HepG2 (cell line): ENCODE results near the gene ZFP14. TPM values are rescaled to one million over a fixed set of nuclear protein-coding genes. Genes with fewer than 3 reads are reported as not detected.

ENCODE experiments used
- ATRX ChIP-seq: sonication (generic); formaldehyde crosslinking; IDR thresholded peaks from 2 replicates; pipeline ENCODE4 v1.4.0; 2020; ENCODE audit warnings: missing genetic modification reagents, borderline replicate concordance
- ELF1 ChIP-seq: sonication (generic); formaldehyde crosslinking; IDR thresholded peaks from 2 replicates; pipeline ENCODE4 v1.4.0; 2020; ENCODE audit warnings: missing genetic modification reagents
- GTF2F1 ChIP-seq: fragments of 150-350 bp; IDR thresholded peaks from 2 replicates; pipeline ENCODE4 v1.6.1; 2014; ENCODE audit warnings: low read length
- ISL2 ChIP-seq: sonication (generic); formaldehyde crosslinking; IDR thresholded peaks from 2 replicates; pipeline ENCODE4 v1.5.0; 2020; ENCODE audit warnings: missing genetic modification reagents
- KLF11 ChIP-seq: IDR thresholded peaks from 2 replicates; pipeline ENCODE4 v1.6.1; 2016; ENCODE audit warnings: missing compliant biosample characterization
- LCORL ChIP-seq, 2 experiments: fragments of 450-650 bp in 1 of 2; sonication (generic) in 1 of 2; formaldehyde crosslinking in 1 of 2; IDR thresholded peaks; 2 replicates each; pipeline versions ENCODE4 v1.5.0 to v1.6.1; 2017 to 2020; ENCODE audit warnings: antibody characterized with exemption in 1 of 2, missing genetic modification reagents in 1 of 2
- SALL2 ChIP-seq: sonication (generic); formaldehyde crosslinking; IDR thresholded peaks from 2 replicates; pipeline ENCODE4 v1.8.1; 2023; ENCODE audit warnings: mild to moderate bottlenecking, missing genetic modification reagents, inconsistent platforms
- TBX2 ChIP-seq: sonication (generic); formaldehyde crosslinking; IDR thresholded peaks from 2 replicates; pipeline ENCODE4 v1.5.0; 2020; ENCODE audit warnings: missing genetic modification reagents, mild to moderate bottlenecking, borderline replicate concordance
- ZFP41 ChIP-seq: sonication (generic); formaldehyde crosslinking; IDR thresholded peaks from 2 replicates; pipeline ENCODE4 v1.4.0; 2020; ENCODE audit warnings: mild to moderate bottlenecking, missing genetic modification reagents, borderline replicate concordance
- ZNF124 ChIP-seq: sonication (generic); formaldehyde crosslinking; IDR thresholded peaks from 2 replicates; pipeline ENCODE4 v1.4.0; 2020; ENCODE audit warnings: missing genetic modification reagents
- ZNF20 ChIP-seq: sonication (generic); formaldehyde crosslinking; IDR thresholded peaks from 2 replicates; pipeline ENCODE4 v1.4.0; 2020; ENCODE audit warnings: mild to moderate bottlenecking, moderate library complexity, missing genetic modification reagents
- ZNF256 ChIP-seq: sonication (generic); formaldehyde crosslinking; conservative IDR thresholded peaks from 2 replicates; pipeline ENCODE4 v1.4.0; 2020; ENCODE audit warnings: missing genetic modification reagents
- ZNF292 ChIP-seq: sonication (generic); formaldehyde crosslinking; IDR thresholded peaks from 2 replicates; pipeline ENCODE4 v1.8.1; 2022; ENCODE audit warnings: mild to moderate bottlenecking, low read depth, missing genetic modification reagents, borderline replicate concordance
- ZNF33B ChIP-seq: sonication (generic); formaldehyde crosslinking; IDR thresholded peaks from 2 replicates; pipeline ENCODE4 v1.5.1; 2020; ENCODE audit warnings: mild to moderate bottlenecking, missing genetic modification reagents
- ZNF652 ChIP-seq: IDR thresholded peaks from 2 replicates; pipeline ENCODE4 v1.6.1; 2016; ENCODE audit warnings: low read depth, borderline replicate concordance
- polyA plus RNA-seq, 8 experiments: library from polyadenylated mRNA; depleted of rRNA in 3 of 8; stranded (reverse) in 7 of 8; unstranded in 1 of 8; fragments of >200 nt; fragmentation: Illumina TruSeq in 4 of 8; extraction: Trizol in 4 of 8; gene quantifications; 2 replicates each; pipeline versions ENCODE4 v1.2.1 to v1.2.3, GENCODE V29; 2011 to 2016; ENCODE audit warnings: low read depth in 4 of 8, missing spikeins in 1 of 8, mixed read lengths in 1 of 8; ENCODE audit not compliant: insufficient read depth in 1 of 8
- total RNA-seq, 5 experiments: library from RNA; depleted of rRNA; stranded (reverse); fragments of >200 nt; fragmentation: Illumina TruSeq; extraction: Trizol; gene quantifications; 2 replicates each; pipeline ENCODE4 v1.2.3, GENCODE V29; 2016; ENCODE audit warnings: low read depth in 1 of 5
- TF ChIP-seq, protein P1 (sequence below): sonication (generic); formaldehyde crosslinking; IDR thresholded peaks from 2 replicates; pipeline ENCODE4 v1.9.0; 2022; ENCODE audit warnings: missing genetic modification reagents, mild to moderate bottlenecking, borderline replicate concordance
- TF ChIP-seq, protein P2 (sequence below): sonication (generic); formaldehyde crosslinking; conservative IDR thresholded peaks from 2 replicates; pipeline ENCODE4 v1.4.0; 2020; ENCODE audit warnings: missing genetic modification reagents
- TF ChIP-seq, protein P3 (sequence below): sonication (generic); formaldehyde crosslinking; IDR thresholded peaks from 2 replicates; pipeline ENCODE4 v1.4.0; 2020; ENCODE audit warnings: missing genetic modification reagents
- TF ChIP-seq, protein P4 (sequence below): IDR thresholded peaks from 2 replicates; pipeline ENCODE4 v1.6.1; 2016; ENCODE audit warnings: missing biosample characterization, missing genetic modification reagents, low read depth

ZFP14 gene
- total and polyA plus RNA-seq, 2 of the 13 experiments (the other 11 are each of a cell fraction or from before 2014, with no cell fraction given), result 2.0 to 5.0 TPM

DNA sequence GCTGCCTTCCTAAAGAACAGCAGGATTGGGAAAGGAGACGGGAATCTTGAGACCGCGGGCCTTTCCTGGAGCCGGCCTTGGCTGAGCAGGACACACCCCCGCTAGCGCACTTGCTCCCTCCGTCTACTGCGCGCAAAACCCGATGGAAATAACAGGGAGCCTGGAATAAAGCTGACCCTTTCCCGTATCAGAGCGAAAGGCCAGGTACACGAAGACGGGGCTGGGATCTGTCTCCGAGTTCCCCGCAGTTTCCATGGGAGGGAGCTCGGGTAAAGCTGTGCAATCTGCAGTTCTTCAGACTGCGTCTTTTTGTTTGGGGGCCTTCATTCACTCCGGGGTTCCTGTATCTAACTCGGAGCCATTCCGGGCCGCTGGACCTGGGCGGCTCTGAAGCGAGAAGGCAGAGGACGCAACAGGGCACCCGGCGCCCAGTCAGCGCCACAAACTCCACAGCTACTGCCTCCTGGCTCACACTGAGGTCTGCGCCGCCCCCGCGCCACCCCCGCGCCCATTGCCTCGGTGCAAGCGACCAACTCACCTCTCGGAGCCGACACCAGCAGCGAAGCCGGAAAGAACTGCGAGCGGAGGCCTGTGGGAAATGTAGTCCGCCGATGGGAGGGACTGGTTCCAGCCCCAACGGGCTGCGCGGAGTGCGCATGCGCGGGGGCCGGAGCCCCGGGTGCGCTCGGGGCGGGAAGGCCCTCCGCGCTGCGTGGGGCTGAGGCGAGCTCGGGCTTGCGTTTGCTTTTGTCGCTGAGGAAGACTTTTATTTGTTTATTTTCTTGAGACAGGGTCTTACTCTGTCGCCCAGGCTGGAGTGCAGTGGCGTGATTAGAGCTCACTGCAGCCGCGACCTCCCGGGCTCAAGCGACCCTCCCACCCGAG is at the start of gene ZFP14 (continued):
- TF ChIP-seq, protein P1, sequence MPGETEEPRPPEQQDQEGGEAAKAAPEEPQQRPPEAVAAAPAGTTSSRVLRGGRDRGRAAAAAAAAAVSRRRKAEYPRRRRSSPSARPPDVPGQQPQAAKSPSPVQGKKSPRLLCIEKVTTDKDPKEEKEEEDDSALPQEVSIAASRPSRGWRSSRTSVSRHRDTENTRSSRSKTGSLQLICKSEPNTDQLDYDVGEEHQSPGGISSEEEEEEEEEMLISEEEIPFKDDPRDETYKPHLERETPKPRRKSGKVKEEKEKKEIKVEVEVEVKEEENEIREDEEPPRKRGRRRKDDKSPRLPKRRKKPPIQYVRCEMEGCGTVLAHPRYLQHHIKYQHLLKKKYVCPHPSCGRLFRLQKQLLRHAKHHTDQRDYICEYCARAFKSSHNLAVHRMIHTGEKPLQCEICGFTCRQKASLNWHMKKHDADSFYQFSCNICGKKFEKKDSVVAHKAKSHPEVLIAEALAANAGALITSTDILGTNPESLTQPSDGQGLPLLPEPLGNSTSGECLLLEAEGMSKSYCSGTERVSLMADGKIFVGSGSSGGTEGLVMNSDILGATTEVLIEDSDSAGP (CRISPR knock-in tag), result peak; percentile 79
- TF ChIP-seq, protein P2, sequence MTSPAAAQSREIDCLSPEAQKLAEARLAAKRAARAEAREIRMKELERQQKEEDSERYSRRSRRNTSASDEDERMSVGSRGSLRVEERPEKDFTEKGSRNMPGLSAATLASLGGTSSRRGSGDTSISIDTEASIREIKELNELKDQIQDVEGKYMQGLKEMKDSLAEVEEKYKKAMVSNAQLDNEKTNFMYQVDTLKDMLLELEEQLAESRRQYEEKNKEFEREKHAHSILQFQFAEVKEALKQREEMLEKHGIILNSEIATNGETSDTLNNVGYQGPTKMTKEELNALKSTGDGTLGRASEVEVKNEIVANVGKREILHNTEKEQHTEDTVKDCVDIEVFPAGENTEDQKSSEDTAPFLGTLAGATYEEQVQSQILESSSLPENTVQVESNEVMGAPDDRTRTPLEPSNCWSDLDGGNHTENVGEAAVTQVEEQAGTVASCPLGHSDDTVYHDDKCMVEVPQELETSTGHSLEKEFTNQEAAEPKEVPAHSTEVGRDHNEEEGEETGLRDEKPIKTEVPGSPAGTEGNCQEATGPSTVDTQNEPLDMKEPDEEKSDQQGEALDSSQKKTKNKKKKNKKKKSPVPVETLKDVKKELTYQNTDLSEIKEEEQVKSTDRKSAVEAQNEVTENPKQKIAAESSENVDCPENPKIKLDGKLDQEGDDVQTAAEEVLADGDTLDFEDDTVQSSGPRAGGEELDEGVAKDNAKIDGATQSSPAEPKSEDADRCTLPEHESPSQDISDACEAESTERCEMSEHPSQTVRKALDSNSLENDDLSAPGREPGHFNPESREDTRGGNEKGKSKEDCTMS, result no peak
- no peak for TF ChIP-seq GTF2F1
- TF ChIP-seq, protein P3, sequence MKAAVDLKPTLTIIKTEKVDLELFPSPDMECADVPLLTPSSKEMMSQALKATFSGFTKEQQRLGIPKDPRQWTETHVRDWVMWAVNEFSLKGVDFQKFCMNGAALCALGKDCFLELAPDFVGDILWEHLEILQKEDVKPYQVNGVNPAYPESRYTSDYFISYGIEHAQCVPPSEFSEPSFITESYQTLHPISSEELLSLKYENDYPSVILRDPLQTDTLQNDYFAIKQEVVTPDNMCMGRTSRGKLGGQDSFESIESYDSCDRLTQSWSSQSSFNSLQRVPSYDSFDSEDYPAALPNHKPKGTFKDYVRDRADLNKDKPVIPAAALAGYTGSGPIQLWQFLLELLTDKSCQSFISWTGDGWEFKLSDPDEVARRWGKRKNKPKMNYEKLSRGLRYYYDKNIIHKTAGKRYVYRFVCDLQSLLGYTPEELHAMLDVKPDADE (CRISPR knock-in tag), result no peak
- no peak for TF ChIP-seq ZNF256 (CRISPR knock-in tag)
- 0 out of 2 replicates have a peak, but pooled peaks have one; percentile 40 for TF ChIP-seq ISL2
- no peak for TF ChIP-seq ATRX (CRISPR knock-in tag)
- TF ChIP-seq LCORL (IDR thresholded peaks at IDR 0.05), result no peak
- 0 out of 2 replicates have a peak, but pooled peaks have one; percentile 22 for TF ChIP-seq LCORL (CRISPR knock-in tag; IDR thresholded peaks at IDR 0.05)
- peak; percentile 55; the same call in 1 of the 2 replicates for TF ChIP-seq SALL2 (CRISPR knock-in tag)
- TF ChIP-seq ZNF124, result peak; percentile 26; the same call in 1 of the 2 replicates
- 0 out of 2 replicates have a peak, but pooled peaks have one; percentile 60 for TF ChIP-seq ZFP41 (CRISPR knock-in tag)
- TF ChIP-seq KLF11 (CRISPR knock-in tag), result 0 out of 2 replicates have a peak, but pooled peaks have one; percentile 30
- TF ChIP-seq, protein P4, sequence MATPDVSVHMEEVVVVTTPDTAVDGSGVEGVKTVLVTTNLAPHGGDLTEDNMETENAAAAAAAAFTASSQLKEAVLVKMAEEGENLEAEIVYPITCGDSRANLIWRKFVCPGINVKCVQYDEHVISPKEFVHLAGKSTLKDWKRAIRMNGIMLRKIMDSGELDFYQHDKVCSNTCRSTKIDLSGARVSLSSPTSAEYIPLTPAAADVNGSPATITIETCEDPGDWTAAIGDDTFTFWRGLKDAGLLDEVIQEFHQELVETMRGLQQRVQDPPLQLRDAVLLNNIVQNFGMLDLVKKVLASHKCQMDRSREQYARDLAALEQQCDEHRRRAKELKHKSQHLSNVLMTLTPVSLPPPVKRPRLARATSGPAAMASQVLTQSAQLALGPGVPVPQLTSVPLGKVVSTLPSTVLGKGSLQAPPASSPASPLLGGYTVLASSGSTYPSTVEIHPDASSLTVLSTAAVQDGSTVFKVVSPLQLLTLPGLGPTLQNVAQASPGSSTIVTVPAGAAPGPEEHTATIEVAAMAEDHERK (CRISPR knock-in tag), result no peak
- no peak for TF ChIP-seq TBX2 (CRISPR knock-in tag)
- TF ChIP-seq ZNF20 (CRISPR knock-in tag), result 0 out of 2 replicates have a peak, but pooled peaks have one; percentile 64
- TF ChIP-seq ZNF292 (CRISPR knock-in tag), result peak; percentile 90; the same call in 1 of the 2 replicates
- TF ChIP-seq ELF1, result peak; percentile 95
- TF ChIP-seq ZNF652 (CRISPR knock-in tag), result no peak
- TF ChIP-seq ZNF33B (CRISPR knock-in tag), result 0 out of 2 replicates have a peak, but pooled peaks have one; percentile 16
